Measurements from ENCODE around the gene SLC30A3.

- no peak for TF ChIP-seq CTCF (IDR thresholded peaks at IDR 0.05)
- no peak for TF ChIP-seq POLR2A (IDR thresholded peaks at IDR 0.05)
- no peak for TF ChIP-seq POLR2AphosphoS5 (IDR thresholded peaks at IDR 0.05)
Observed at GRCh38 chr2:27307545-27308358, 44.9 kb upstream of the SLC30A3 start.
